Activated CD4-positive, alpha-beta T cell treated with anti-CD3 and anti-CD28 coated beads, Interleukin-10, Interleukin-2, amounts not matched to agents 100 ng/mL and 50 ng/mL, durations not matched to agents 16 hours and 8 hours (primary cell): ENCODE data around the gene BST1.
"Not testable (repeated sequence)": the region's sequence is repeated elsewhere in the genome, so short reads cannot be mapped to it uniquely, and the experiment has no call there.

Experiments used
- DNase-seq: peaks from one replicate; pipeline ENCODE4 v3.0.0-alpha.2; 2020

The BST1 gene

DNA sequence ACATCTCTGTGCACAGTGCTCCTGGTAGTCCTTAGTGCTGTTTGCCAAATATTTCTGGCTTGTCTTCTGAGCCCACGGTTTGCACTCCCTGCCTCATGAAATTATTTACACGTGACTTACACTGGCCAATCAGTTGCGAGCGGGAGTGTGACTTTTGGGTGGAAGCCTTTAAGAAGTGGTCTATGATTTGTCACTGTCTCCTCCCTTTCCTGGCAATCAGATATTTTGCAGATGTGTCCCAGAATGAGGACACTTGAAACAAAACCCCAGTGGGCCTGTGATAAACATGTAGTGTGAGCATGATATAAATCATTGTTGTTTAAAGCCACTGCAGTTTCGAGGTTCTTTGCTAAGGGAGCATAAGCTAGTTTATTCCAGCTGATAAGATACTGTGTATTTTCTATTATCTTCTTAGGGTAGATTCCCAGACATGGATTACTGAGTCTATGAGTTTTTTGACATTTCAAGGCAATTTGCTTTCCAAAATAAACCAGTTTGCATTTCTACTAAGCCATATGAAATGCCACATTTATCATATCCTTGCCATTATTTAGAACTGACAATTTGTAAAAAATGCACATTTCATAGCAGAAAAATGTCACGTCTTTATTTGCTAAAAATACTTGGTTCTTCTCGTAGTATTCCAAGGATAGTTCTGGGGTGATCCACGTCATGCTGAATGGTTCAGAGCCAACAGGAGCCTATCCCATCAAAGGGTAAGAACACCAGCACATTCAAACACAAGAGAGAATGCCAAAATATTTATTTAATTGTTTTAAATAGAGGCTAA, 12.0 kb downstream of the BST1 start:
- no peak for DNase-seq

DNA sequence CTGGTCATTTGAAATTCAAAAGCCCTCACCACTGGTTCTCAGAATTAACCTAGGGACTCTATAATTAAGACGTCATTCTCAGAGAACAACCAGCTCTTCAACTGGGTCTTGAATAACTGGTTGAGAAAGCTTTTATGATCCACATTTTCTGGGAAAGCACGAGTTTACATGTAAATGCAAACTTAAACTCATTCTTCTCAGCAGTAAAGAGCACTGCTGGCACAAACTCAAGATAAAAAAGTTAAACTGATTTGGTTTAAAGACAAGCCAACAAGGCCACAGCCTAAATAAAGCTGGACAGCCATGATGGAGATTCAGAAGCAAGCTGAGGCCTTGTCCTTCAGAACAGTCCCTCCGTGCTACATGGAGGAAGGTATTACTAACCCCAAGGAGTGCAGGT, 13.2 kb downstream of the BST1 start:
- DNase-seq = no peak

DNA sequence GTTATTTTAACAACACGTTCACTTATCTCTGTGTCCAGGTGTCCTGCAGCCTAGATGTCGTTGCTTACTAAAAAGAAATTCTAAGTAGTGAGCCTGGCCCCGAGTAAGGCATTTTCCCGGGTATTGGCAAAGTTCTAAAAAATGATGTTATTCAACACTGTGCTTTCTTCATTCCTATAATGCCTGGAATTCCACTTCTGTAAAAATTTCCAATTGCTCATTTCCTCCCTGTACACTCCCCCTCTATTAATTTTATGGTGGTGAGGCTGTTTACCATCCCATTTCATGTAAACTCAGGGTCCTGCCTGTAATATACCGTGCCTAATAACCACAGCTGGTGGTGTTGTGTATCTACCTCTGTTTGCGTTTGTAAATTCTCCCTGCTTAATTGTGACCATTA, 14.2 kb downstream of the BST1 start:
- no peak for DNase-seq

DNA sequence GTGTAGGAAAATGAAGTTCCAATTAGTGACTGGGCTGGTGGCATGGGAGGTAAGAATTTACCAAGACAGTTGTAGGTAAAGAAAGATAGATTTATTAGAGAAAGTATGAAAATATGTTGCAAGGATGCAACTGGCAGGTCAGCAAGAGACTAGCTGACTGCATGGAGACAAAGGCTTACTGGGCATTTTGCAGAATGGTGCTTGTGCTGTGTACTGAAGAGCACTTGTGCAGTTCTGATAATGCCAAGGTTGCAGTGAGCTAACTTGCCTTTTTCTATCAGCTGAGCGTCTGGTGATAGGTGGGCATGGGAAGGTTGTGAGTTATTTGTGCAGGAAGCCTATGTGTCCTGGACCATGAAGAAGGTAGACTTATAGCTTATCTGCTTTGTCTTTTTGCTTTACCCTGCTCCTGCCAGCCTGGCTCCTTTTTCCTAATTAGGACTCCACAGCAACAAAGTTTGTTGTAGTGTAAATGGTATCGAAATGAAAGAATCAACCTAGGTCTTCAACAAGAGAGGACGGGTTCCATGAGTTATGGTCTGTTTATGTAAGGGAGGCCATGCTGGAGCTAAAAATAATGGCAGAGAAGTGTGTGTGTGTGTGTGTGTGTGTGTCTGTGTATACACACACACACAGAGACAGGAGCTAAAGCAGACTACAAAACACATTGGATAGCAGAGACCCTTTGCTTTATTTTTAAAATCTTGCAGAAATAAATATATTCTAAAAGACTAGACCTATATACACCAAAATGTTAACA, 15.0 kb downstream of the BST1 start:
- no peak for DNase-seq

DNA sequence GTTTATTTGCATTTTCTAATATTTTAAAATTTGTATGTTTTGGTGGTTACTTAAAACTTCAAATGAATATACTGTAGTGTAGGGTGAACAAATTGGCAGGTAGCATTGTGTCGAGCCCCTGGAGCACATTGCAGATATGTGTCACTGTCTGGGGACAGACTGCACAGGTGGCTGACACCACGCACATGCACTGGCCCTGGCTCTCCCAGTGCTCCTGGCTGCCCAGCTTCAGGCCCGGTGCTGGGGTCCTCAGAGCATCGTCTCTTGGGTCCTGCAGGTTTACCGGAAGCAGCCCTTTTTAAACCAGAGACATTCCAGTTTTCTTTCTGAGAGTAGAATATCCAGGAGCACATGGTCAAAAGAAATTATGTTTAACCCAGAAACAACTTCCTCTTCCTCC, 15.6 kb downstream of the BST1 start:
- DNase-seq = no peak

DNA sequence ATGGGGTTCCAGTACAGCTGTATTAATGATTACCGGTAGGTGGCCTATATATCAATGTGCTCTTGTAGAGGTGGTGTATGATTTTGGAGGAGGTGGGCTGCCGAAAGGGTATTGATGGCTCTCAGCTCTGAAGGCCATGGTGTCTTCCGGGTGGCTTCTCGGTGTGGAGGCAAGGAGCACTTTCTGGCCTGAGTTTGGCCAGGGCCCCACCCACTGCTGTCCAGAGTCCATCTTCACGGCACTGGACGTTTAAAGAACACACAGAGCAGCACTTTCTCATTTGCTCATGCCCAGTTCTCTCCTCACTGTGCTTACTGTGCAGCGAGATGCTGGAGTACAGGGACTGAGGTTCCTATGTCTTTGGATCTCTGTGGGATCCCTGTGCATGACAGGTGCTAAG, 16.1 kb downstream of the BST1 start:
- DNase-seq = no peak

DNA sequence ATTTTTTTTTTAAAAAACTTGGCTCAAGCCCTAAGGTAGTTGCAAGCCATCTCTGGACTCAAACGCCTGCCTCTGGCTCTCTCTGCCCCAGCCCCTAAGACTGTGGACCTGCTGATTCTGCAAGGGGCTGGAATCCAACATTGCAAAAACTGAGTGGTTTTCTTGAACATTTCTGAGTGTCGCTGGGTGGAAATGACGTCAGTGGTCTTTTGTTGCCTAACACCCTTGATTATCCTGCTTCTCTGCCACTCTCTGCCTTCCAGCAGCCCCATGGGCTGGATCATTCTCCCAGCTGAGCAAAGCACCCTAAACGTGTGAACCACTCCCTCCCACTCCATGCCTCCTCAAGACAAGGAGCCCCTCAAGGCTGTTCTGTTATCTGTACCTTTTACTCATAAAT, 16.6 kb downstream of the BST1 start:
- no peak for DNase-seq

DNA sequence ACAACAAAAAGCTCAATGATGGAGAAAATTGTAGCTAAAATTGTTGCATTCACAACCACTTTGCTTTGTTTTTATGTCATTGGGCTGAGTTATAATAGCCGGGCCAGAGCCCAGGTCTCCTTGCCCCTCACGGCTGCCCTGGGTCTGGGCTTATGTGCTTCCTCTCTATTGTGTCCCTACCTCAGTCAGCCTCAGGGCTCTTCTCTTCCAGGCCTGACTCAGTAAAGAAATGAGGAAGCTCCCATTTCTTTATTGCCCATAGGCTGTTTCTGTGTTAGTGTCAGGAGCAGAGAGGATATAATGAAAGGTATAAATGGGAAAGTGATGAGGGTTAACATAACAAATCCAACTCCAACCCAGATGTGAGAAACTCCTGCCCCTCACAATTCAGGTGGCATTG, 18.0 kb downstream of the BST1 start:
- no peak for DNase-seq

DNA sequence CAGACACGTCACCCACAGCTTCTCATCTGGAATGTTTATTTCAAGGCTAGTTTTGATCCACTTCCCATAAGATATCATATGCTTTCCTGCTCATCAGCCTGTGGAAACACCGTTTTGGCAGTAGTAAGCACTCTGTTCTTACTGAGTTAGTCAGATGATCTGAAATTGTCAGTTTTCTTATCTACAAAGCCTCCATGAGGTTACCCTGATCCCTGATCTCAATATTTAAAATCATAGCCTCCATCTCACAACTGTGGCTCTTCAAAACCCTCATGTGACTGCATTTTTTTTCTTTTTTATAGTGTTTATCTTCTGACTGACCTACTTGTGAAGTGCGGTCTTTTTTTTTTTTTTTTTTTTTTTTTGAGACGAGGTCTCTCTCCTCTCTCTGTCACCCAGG, 22.7 kb downstream of the BST1 start:
- DNase-seq = no peak

DNA sequence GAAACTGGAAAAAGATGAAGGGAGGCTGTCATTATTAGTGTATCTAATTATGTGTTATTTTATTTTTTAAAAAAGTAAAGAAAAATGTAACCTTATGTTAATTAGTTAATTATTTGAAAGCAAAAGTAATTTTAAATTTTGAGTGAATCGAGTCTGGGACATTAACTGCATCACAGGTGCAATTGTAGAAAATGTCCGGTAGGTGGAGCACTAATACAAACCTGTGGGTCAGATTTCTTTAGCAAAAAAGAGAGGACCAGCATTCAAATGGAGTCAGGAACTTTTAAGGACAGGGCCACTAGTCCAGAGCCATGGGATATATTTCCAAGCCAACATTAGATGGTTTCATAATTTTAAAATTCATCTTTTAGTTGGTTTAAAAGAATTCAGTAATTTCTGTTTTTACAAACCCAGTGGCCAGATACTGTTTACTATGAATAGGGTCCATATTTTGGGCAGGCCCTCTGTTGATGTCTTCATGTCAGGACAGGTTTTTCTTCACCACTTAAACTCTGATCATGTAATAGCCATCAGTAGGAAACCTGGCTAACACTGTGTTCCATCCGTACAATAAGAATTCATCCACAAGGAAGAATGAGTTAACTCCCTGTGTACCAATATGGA, 27.2 kb downstream of the BST1 start:
- peak; percentile 56 for DNase-seq

DNA sequence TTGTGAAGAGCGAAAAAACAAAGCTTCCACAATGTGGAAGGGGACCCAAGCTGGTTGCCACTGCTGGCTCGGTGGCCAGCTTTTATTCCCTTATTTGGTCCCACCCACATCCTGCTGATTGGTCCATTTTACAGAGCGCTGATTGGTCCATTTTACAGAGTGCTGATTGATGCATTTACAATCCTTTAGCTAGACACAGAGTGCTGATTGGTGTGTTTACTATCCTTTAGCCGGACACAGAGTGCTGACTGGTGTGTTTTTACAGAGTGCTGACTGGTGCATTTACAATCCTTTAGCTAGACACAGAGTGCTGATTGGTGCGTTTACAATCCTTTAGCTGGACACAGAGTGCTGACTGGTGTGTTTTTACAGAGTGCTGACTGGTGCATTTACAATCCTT, 30.2 kb downstream of the BST1 start:
- not testable (repeated sequence) for DNase-seq

DNA sequence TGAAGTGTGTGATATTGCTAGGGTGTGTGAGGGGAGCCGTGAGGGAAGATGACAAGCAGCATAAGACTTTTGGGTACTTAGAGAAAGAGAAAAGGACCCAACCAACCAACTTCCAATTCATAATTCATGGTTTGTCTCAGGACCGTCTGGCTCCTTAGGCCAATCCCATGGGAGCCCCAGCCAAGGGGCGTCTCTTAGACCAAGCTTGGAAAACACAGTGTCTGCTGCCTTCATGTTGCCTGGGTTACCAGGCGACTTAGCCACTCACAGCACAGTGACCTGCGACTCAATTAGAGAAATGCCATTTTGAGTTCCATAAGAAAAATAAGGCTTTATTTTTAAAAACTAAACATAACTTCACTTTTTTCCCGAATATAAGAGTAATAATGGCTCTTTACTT, 32.7 kb downstream of the BST1 start:
- DNase-seq = no peak

DNA sequence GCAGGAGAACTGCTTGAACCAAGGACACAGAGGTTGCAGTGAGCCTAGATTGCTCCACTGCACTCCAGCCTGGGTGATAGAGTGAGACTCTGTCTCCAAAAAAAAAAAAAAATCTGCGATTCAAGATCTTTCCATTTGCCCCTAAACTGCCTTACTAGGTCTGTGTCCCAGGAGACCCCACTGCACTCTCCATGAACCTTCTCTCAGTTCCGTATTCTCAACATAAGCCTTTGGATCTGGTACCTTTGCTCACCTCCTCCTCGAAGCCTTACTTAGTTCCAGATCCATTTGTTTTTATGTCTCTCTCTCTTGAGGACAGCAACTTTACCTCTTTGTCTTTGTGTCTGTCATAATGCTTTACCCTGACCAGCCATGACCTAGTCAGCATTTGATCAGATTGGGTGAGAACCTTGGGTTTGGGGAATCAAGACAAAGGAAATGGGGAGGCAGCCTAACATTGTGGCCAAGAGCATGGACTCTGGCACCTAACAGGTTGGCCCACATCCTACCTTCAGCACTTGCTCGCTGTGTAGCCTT, 33.7 kb downstream of the BST1 start:
- no peak for DNase-seq

DNA sequence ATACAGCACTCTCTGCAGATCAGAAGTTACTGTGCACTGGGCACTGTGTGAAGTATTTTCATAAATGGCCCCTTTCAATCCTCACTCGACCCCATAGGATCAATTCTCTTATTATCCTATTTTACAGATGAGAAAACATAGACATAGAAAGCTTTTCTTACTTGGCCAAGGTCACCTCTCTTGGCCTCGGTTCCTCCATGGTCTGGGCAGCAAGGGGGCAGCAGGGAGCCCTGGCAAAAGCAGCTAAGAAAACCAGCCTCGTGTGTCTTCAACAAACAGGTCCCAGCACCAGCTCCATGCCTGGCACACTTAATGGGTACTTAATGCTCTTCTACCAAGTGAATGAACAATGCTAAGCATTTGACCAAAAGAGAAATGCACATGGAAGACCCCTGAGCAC, 34.4 kb downstream of the BST1 start:
- DNase-seq = no peak

DNA sequence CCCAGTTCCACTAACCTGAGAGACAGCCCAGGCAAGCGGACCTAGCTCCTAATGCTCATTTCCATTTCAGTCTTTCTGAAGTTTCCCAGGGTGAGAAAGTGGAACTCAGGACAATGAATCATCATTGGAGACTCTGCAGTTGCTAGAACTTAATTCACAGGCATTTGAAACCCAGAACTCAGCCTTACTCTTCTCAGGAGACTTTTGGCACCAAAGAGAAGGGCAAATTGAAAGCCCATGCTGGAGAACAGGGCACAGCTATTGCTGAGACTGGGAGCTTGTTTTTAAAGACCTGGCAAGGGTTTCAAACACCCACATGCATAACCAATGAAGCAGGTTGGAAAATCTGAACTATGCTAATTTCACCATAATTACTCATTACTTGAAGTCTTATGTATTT, 36.0 kb downstream of the BST1 start:
- DNase-seq = no peak

DNA sequence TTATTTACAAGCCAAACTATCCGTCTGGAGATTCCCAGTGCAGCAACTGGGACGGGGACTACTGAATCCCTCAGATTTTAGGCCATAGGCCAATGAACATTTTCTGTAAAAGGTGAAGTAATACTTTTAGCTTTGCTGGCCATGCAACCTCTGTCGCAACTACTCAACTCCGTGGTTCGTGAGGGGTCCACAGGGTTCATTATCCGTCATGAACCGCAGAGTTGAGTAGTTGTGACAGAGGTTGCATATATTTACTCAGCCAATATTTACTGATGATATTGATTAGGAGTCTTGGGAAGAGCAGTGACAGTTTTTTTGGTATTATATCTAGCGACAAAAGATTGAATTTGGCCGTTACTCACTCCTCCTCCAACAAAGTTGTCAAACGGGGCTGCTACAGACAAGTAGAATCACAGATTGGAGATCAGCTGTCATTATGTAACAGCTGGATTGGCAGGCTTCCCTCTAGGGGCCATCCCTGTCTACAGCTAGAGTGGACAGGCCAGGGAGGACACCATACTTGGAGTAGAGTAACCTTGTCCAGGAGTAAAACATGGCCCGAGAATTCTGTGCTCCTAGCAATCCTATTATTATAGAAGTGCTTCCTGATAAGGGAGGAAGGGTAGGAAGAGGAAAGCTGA, 38.0 kb downstream of the BST1 start:
- no peak for DNase-seq

DNA sequence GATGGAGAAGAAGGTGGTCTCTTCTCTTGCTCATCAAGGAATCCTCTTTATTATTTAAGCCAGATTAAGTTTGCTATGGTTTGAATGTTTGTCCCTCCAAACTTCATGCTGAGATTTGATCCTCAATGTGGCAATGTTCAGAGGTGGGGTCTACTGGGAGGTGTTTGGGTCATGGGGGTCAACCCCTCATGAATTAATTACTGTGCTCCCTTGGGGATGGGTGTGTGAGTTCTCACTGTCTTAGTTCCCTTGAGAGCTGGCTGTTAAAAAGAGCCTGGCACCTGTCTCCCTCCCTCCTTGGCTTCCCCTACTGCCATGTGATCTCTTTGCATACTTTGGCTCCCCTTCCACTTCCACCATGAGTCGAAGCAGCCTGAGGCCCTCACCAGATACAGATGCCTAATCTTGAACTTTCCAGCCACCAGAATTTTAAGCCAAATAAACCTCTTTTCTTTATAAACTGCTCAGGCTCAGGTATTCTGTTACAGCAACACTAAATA, 39.3 kb downstream of the BST1 start:
- no peak for DNase-seq

DNA sequence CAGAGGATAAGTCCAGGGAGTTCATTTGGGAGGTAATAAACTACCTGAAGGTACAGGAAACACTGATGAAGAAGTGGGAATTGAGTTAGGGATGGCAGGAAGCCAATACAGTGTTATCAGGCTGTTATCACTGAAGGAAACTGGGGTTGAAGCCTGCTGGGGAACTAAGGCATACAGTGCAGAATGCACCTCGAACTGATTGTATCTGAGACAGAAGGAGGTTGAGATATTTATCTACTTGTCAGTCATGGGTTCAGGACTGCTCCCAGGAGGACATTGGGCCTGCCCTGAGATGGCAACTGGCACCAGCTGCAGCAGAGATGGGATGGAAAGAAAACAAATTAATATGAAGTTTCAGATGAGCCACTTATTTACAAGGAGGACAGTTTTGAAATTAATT, 39.8 kb downstream of the BST1 start:
- no peak for DNase-seq

DNA sequence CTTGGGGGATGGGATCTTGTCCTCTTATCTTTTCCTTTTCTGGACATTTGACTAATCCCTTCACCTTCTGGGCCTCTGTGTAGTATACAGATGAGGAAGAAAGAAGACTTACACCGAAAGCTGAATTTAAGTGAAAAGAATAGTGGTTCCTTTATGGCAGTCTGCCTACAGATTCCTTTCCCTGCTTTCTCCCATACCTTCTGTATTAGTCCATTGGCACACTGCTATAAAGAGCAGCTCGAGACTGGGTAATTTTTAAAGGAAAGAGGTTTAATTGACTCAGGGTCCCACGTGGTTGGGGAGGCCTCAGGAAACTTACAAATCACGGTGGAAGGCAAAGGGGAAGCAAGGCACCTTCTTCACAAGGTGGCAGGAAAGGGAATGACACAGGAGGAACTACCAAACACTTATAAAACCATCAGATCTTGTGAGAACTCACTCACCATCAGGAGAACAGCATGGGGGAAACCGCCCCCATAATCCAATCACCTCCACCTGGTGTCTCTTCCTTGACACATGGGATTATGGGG, 41.2 kb downstream of the BST1 start:
- DNase-seq = no peak

DNA sequence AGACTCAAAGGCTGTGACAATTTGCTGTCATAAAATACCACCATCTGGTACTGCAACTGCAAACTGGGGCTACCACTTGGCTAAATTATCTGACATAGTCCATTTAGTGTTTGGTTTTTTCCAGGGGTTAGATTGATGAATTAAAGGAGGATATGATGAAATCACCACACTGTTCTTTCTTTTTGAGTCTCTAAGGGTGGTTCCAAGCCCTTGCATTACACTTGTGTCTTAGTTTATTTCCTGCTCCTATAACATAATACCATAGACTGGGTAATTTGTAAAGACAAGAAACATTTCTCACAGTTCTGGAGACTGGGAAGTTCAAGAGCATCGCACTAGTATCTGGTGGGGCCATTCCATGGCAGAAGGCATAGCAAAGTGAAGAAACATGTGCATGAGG, 43.2 kb downstream of the BST1 start:
- no peak for DNase-seq

DNA sequence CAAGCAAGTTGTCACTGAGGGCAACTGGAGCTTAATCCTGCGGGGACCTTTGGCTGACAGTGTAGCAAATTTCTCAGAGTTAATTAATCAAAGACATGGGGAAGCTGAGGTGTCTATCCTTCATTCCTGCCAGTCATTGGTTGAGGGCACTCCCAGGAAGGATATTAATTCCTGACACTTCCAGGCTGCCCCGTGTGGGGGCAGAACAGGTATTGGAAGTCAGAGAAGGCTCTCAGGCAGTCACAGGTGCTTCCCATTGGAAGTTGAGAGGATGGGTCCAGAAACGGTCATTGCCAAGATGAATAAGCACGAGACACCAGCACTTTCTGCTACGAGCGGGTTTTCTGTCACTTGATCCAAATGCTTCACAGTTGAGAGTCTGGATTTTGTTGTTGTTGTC, 46.1 kb downstream of the BST1 start:
- DNase-seq = no peak

DNA sequence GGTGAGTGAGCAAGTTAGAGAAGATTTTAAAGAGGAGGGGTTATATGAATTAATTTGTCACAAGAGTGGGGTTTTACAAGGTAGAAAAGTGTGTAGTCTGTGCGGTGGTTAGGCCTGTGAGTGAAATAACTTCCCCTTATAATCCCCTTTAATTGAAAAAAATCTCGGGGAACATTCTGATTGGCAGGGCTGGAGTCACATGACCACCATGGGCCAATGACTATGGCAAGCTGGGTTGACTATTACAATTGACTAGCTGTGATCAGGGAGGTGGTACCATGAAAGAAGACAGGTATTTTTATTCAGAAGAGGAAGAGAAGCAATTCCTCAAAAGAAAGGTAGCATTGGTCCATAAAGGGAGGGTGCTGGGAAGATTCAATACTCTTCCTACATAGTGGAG, 48.3 kb downstream of the BST1 start:
- DNase-seq = no peak

DNA sequence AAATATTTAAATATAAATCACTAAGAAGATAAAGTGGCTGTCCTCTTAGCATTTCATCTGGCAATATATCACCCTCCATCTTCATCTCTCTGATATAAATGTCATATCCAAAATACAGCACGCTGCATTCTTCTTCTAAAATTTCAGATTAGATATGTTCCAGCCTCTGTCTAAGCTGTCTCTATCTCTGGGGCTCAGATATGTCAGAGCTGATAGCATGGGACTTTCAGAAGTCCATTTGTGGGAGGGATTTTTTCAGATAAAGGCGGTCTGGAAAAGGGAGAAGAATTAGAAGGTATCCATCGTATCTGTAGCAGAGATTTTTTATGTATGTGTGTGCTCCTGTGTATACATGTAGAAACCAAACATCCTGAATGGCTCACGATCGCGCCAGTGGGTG, 50.2 kb downstream of the BST1 start:
- DNase-seq = no peak
